Measurements from ENCODE around the gene ZMIZ1.

The ZMIZ1 gene

DNA sequence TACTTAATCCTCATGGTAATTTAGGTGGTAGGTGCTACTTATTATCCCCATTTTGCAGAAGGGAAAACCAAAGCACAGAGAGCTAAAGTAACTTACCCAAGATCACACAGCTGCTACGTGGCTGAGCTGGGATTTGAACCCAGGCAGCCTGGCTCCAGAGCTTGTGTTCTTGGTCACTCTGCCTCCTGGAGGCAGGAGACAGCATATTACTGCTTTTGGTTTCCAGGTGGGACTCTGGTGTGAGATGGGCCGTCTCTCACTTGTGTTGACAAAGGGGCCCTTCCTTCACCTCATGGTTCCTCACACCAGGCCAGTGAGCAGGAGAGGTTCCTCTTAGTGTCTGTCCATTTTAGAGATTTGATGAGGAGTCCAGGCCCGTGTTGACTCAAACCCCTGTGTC is 198.7 kb downstream of the ZMIZ1 start:
- TF ChIP-seq, protein P1, sequence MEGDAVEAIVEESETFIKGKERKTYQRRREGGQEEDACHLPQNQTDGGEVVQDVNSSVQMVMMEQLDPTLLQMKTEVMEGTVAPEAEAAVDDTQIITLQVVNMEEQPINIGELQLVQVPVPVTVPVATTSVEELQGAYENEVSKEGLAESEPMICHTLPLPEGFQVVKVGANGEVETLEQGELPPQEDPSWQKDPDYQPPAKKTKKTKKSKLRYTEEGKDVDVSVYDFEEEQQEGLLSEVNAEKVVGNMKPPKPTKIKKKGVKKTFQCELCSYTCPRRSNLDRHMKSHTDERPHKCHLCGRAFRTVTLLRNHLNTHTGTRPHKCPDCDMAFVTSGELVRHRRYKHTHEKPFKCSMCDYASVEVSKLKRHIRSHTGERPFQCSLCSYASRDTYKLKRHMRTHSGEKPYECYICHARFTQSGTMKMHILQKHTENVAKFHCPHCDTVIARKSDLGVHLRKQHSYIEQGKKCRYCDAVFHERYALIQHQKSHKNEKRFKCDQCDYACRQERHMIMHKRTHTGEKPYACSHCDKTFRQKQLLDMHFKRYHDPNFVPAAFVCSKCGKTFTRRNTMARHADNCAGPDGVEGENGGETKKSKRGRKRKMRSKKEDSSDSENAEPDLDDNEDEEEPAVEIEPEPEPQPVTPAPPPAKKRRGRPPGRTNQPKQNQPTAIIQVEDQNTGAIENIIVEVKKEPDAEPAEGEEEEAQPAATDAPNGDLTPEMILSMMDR (IDR thresholded peaks at IDR 0.05), result no peak
- no peak for TF ChIP-seq ZFX (IDR thresholded peaks at IDR 0.05; ENCODE audit: borderline replicate concordance)
- H3K27ac ChIP-seq, result no peak overlapping the region

- TF ChIP-seq, protein P1 (IDR thresholded peaks at IDR 0.05), result no peak
- TF ChIP-seq ZFX (IDR thresholded peaks at IDR 0.05; ENCODE audit: borderline replicate concordance), result no peak
- no peak overlapping the region for H3K27ac ChIP-seq
Measured at GRCh38 chr10:79268161-79268601, 199.4 kb downstream of the ZMIZ1 start.

DNA sequence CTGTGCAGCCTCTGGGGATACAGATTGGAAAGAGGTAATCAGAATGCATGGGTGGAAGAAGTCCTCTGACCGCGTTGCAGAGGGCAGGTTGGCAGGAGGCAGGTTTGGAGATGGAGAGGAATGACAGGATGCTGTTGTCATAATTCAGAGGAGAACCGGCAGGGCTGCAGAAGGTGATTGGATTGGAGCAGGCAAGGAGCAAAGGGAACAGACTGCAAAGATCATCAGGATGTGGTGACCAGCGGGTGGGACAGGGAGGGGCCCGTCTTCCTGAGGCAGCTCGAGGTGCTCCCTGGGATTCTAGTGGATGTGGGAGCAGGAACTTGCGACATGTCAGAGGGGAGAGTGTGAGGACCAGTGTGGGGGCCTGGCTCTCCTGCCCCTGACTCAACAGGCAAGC is 200.0 kb downstream of the ZMIZ1 start:
- TF ChIP-seq, protein P1 (IDR thresholded peaks at IDR 0.05), result no peak
- TF ChIP-seq ZFX (IDR thresholded peaks at IDR 0.05; ENCODE audit: borderline replicate concordance), result no peak
- no peak overlapping the region for H3K27ac ChIP-seq

GRCh38 chr10:79269443-79269842 is 200.7 kb downstream of the ZMIZ1 start:
- TF ChIP-seq, protein P1 (IDR thresholded peaks at IDR 0.05), result no peak
- TF ChIP-seq ZFX (IDR thresholded peaks at IDR 0.05; ENCODE audit: borderline replicate concordance), result no peak
- no peak overlapping the region for H3K27ac ChIP-seq

DNA sequence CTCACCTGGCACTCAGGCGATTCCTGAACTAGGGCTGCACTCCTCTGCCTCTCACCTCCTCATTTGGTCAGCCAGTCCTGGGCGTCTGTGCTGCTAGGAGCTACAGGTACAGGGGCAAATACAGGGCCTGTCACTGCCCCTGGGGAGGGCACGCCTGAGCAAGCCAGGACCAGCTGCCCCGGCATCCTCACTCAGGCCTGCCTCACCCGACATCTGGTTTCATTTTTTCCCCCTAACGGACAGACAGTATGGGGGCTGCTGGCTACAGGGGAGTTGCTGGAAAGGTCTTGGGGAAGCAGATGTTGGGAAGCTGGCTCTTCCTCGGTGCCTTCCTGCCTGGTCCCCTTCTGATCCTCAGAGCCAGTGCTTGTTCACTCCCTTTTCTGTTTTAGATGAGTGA is 201.2 kb downstream of the ZMIZ1 start:
- H3K27ac ChIP-seq, result no peak overlapping the region
- no peak for TF ChIP-seq ZFX (IDR thresholded peaks at IDR 0.05; ENCODE audit: borderline replicate concordance)
- TF ChIP-seq, protein P1 (IDR thresholded peaks at IDR 0.05), result no peak

GRCh38 chr10:79270466-79271246 is 201.9 kb downstream of the ZMIZ1 start:
- no peak overlapping the region for H3K27ac ChIP-seq
- no peak for TF ChIP-seq ZFX (IDR thresholded peaks at IDR 0.05; ENCODE audit: borderline replicate concordance)
- TF ChIP-seq, protein P1 (IDR thresholded peaks at IDR 0.05), result no peak

DNA sequence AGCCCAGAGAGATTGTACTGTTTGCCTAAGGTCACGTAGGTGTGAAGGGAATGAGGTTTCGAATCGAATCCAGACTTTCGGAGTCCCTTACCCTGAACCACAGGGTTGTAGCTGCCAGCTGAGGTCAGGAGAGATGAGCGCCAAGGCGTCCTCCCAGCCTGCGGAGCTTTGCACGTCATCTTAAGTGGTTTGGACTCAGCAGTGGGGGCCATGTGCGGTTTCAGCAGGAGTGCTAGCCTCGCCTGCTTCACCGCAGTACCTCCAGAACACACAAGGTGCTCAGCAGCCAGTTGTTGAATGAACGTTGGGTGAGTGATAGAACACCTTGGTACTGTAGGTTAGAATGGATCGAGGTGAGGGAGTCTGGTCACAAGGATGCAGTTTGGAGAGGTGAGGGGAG is 203.6 kb downstream of the ZMIZ1 start:
- H3K27ac ChIP-seq, result no peak overlapping the region
- no peak for TF ChIP-seq ZFX (IDR thresholded peaks at IDR 0.05; ENCODE audit: borderline replicate concordance)
- TF ChIP-seq, protein P1 (IDR thresholded peaks at IDR 0.05), result no peak
